DMS114 treated with DMSO at 0.1 percent for 48 hours (cell line): ENCODE data around the gene TXNIP.
A peak's percentile ranks its signal among the peaks of the same experiment; 100 is the strongest.

ENCODE experiments used
- DNase-seq: peaks from one replicate; lab custom pipeline; 2025; ENCODE audit not compliant: unreplicated experiment; lab: John Stamatoyannopoulos, UW

Gene TXNIP

DNA sequence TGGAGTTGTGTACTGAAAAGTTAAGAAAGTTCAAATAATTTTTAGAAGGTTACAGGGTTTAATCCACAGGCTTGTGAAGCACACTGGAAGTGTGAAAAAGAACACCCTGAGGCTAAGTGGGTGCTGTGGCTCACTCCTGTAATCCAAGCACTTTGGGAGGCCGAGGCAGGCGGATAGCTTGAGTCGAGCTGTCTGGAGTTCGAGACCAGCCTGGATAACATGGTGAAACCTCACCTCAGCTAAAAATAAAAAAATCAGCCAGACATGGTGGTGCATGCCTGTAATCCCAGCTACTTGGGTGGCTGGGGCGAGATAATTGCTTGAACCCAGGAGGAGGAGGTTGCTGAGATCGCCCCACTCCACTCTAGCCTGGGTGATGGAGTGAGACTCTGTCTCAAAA is 9.8 kb downstream of the TXNIP start:
- DNase-seq: no peak

- DNase-seq: no peak
Measured at GRCh38 chr1:145985502-145986439, 10.6 kb downstream of the TXNIP start.

GRCh38 chr1:145985129-145985501 is 11.3 kb downstream of the TXNIP start:
- DNase-seq: no peak

DNA sequence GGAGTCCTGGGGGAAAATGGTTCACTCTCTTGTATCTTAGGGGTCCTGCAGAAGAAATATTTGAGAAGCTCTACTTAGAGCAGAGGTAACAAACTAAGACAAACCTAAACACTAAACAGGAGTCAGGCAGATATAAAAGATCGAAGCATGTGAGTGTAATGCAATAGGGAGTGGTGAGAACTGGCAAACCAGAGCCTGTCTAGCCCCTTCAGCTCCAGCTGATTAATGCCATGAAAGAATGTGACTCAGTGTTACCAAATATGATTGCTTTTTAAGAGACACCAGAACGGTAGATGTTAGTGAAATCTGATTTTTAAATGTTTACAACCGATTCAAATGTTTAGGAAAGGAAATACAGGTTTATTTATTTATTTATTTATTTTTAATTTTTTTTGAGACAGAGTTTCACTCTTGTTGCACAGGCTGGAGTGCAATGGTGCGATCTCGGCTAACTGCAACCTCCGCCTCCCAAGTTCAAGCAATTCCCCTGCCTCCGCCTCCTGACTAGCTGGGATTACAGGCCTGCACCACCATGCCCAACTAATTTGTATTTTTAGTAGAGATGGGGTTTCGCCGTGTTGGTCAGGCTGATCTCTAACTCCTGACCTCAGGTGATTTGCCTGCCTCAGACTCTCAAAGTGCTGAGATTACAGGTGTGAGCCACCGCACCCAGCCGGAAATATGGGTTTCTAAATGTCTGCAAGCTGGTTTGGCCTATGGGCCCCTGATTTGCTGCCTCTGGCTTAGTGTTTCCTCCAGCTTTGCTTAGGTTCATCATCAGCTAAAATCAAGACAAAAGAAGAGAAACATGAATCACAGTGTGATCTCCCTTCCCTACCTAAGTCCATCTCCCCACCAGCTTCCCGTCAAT is 12.2 kb downstream of the TXNIP start:
- DNase-seq: no peak

- DNase-seq: no peak
Measured at GRCh38 chr1:145983206-145983675, 13.1 kb downstream of the TXNIP start.

DNA sequence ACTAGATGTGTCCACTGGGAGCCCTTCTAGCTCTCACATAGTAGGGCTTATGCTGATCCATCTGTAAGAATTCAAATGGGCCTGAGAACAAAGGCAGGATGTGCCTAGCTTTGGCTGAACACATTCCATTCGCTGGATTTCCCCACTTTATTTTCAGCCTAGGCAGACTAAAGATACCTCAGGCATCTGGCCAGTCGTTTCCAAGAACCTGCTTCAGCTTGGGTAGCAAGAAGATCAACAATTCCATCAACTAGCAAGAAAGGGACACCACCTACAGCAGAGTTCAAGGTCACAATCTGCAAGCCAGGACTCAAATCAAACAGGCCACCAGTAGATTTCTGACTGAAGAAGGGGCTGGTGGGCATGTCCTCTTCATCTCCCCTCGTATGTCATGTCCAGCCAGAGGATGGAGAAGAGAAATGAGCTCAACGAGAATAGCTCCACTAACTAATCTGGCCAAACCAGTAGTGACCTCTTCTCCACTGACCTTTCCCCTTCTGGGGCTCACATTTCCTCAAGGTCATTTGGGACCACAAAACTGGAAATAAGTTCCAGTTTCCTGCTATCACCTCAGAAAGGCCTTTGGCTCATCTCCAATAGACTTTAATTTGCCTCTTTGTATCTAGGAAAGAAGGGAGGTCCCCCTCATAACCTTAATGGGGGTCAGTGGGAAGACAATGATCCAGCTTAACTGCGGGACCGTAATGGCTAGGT is 14.2 kb downstream of the TXNIP start:
- no peak for DNase-seq

GRCh38 chr1:145980457-145980994 is 15.9 kb downstream of the TXNIP start:
- DNase-seq: no peak

DNA sequence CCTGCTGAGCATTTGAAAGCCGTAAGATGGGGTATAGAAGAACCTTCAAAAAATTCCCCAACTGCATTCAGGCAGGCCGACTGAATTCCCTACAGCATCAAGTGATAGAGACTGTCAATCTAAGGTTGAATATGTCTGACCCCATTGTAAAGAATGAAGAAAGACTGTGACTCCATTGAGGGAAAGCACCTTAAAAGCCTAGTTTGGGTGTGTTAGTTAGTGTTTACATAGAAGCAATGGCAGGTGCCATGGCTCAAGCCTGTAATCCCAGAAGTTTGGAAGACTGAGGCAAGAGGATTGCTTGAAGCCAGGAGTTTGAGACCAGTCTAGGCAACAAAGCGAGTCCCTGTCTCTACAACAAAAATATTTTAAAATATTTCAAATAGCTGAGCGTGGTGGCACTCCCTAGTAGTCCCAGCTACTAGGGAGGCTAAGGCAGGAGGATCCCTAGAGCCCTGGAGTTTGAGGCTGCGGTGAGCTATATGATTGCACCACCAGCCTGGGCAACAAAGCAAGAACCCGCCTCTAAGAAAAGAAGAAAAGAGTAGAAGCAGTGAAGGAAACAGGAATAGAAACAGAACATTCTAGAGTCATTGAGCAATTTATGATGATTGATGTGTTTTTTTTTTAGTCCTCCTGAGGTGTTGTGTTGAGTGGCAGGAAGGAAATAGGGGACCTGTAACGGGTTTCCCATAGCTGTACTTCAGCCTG is 16.5 kb downstream of the TXNIP start:
- no peak for DNase-seq

DNA sequence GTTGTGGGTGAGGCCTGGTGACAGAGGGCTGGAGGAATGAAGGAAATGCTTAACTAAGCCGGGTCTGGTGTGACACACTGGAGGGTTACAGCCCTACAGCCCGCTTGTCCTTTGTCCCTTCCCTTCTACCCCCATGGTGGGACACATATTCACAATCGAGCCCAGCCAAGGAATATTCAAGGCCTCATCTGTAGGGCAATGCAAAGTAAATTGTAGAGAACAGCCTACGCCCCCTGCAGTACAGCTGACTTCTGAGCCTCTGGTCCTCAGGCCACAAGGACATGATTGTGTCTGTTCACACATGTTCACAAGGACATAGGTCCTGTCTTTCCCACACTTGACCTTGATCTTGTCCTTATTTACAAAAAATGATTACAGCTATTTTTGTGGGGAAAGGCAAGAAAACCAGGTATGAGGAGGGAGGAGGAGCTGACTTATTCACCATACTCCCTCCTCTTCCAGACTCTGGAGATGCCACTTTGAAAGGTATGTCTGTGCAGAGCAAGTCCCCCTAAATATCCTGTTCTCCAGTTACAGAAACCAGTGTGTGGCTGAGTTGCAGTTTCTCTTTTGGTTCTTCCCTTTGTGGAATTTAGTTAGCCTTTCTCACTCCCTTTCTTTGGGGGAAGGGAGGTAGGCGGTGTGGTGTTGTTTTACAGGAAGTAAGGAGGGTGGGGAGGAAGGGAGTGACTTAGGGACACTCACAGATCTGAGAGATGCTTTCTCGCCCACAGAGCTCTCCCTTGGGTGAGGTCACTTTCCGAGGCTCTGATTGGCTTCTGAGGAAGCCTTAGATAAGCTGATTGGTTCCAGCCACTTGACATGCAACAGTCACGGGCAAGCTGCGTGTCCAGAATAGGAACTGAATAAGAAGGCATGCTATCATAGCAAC is 17.3 kb downstream of the TXNIP start:
- no peak for DNase-seq

GRCh38 chr1:145978471-145978853 is 17.9 kb downstream of the TXNIP start:
- DNase-seq: no peak

DNA sequence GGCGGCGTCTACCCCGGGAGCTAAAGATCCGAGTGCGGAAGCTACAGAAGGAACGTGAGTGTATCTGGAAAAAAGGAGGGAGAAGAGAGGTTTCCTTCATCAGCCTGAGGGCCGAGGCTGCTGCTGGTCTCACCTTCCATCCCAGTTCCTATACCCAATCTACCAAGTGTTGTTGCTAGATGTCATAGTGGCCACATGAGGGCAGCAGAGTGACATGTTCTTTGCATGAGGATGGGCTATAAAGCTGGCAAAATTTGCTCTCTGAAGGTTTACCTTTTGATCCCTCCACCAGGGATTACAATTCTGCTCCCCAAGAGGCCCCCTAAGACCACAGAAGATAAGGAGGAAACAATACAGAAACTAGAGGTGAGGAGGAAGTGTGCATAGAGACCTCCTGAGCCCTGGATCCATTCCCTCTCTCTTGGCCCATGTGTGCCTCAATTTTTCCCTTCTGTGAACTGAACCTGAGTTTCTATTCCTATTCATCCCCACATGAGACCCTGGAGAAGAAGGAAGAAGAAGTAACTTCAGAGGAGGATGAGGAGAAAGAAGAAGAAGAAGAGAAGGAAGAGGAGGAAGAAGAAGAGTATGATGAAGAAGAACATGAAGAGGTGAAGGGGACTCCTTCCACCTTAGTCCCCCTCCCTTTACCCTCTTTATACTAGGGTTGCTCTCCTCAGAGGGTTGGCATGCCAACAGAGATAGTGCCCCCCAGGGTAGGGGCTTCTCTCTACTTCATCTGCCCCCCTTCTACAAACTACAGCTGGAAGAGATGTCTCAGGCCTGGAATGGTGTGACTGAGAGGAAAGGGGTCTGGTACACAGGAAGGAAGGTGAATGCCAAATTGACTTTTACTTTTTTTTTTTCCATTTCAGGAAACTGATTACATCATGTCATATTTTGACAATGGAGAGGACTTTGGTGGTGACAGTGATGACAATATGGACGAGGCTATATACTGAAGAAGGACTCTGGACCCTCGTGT is 18.6 kb downstream of the TXNIP start:
- DNase-seq: peak; percentile 78

GRCh38 chr1:145977016-145977415 is 19.4 kb downstream of the TXNIP start:
- DNase-seq: no peak

GRCh38 chr1:145975216-145975615 is 21.2 kb downstream of the TXNIP start:
- DNase-seq: no peak

GRCh38 chr1:145974721-145975120 is 21.7 kb downstream of the TXNIP start:
- DNase-seq: no peak

DNA sequence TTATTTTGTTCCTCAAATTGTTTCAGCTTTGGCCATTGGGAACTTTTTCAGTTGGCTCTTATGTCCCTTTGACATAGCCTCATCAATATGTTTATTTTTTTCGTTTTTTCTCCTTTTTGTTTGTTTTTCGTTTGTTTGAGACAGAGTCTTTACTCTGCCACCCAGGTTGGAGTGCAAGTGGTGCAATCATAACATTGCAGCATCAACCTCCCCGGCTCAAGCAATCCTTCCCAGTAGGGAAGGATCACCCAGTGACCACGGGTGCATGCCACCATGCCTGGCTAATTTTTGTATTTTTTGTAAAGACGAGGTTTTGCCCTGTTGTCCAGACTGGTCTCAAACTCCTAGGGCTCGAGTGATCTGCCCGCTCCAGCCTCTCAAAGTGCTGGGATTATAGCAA is 23.8 kb downstream of the TXNIP start:
- DNase-seq: no peak

GRCh38 chr1:145967288-145967687 is 29.1 kb downstream of the TXNIP start:
- DNase-seq: no peak

DNA sequence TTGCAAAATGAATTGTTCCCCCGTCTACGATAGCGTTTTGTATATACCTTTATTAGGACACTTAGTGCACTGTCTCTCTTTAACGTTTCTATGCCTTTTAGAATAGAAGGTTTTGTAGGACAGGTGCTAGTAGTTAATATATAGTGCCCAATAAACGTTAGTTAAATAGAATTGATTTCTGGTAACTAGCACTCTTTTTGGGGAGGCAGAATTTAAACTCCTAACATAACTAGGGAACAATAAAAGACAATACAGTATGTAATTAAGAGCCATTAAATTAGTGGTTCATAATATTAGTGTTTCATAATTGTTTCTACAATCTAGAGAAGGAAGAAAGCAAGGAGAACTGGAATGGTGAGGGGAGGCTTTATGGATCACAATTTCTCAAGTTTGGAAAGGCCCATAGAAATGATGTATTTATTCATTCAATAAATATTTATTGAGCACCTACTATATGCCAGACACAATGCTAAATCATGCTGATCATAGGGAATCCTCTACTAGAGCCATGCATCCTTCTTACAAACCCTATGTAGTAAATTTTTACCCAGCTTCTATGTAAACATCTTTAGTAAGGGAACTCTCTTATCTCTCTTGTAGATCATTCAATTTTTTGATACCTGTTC is 31.1 kb downstream of the TXNIP start:
- DNase-seq: no peak
